ENCODE results near the gene VDAC2.

DNA sequence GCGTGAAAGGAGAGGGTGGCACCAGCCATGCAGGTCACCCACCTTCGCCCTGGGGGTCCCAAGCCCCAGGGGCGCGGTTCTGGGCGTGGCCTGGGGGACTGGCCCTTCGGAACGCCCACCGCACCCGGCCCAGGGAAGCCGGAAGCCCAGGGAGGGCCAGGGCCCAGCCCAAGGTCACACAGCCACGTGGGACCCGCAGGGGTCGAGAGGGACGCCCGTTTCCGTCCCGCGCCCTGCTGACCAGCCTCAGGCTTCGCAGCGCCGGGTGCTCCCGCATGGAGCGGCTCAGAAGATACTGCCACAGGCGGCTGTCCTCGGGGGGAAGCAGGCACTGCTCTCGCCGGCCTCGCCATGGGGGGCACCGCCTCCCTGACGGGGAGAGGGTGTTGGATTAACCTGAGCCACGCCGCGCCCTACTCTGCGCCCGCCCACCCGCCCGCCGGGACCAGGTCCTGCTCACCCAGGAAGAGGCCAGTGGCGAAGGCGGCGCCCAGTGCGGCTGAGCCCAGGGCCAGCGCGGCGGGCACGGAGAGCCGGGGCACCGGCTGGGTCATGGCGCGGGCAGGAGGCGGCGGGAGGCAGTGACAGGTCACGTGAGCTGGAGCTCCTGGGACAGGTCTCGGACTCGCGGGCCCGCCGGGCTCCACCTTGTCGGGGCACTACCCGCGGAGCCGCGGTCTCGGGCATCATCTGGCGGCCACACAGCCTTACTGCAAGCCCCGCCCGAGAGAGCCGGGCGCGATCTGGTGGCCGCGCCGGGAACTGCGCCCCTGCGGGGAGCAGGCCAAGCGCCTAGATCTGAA, 25.0 kb downstream of the VDAC2 start, which contains the start of gene COMTD1:
- TF ChIP-seq, protein P1, sequence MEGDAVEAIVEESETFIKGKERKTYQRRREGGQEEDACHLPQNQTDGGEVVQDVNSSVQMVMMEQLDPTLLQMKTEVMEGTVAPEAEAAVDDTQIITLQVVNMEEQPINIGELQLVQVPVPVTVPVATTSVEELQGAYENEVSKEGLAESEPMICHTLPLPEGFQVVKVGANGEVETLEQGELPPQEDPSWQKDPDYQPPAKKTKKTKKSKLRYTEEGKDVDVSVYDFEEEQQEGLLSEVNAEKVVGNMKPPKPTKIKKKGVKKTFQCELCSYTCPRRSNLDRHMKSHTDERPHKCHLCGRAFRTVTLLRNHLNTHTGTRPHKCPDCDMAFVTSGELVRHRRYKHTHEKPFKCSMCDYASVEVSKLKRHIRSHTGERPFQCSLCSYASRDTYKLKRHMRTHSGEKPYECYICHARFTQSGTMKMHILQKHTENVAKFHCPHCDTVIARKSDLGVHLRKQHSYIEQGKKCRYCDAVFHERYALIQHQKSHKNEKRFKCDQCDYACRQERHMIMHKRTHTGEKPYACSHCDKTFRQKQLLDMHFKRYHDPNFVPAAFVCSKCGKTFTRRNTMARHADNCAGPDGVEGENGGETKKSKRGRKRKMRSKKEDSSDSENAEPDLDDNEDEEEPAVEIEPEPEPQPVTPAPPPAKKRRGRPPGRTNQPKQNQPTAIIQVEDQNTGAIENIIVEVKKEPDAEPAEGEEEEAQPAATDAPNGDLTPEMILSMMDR (IDR thresholded peaks at IDR 0.05 in 4 of 5, conservative IDR thresholded peaks at IDR 0.05 in 1 of 5), result peak; percentile 100
- TF ChIP-seq POLR2A (IDR thresholded peaks at IDR 0.05), result peak; percentile 33 to 47
